ENCODE measurements around the gene KLHL6.
A peak's percentile ranks its signal among the peaks of the same experiment; 100 is the strongest.

The KLHL6 gene

GRCh38 chr3:183563536-183563874, 8.0 kb upstream of the KLHL6 start:
- DNase-seq (ENCODE audit: low spot score): no peak

DNA sequence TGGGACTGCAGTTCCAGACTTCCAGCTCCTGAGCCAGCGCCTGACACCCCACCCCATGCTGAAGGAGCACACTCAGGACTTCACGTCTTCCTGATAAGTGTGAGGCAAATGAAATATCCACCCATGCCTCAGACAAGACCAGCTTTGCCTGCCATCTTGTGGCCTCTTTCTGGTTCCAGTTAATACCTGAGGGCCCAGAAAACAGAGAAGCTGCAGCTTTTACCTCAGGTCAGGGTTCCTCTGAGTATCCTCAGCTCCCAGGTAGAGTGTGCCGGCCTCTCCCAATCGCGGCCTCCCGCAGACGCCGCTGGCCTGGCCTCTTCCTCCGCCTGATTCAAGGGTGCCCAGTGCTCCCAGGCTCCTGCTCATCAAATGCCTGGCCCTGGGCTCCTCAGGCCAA, 5.1 kb upstream of the KLHL6 start:
- peak; percentile 35 for DNase-seq (ENCODE audit: low spot score)

GRCh38 chr3:183558495-183558894, 3.0 kb upstream of the KLHL6 start:
- no peak for DNase-seq (ENCODE audit: low spot score)

DNA sequence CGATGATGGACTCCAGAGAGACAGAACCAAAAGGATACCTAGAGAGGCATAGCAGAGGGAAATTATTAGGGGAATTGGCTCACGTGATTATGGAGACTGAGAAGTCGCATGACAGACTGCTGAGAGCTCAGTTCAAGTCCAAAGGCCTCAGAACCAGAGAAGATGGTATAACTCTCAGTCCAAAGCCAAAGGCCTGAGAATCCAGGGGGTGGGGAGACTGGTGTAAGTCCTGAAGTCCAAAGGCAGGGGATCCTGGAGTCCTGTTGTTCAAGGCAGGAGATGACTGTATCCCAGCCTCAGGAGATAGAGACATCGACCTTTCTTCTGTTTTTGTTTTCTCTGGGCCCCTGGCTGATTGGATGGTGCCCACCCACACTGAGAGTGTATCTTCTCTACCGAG, 1.2 kb upstream of the KLHL6 start:
- no peak for DNase-seq (ENCODE audit: low spot score)

- DNase-seq (ENCODE audit: low spot score): no peak
Measured at GRCh38 chr3:183554377-183554776, 1.1 kb downstream of the KLHL6 start.

- DNase-seq (ENCODE audit: low spot score): no peak
Measured at GRCh38 chr3:183553334-183554026, 2.0 kb downstream of the KLHL6 start.

DNA sequence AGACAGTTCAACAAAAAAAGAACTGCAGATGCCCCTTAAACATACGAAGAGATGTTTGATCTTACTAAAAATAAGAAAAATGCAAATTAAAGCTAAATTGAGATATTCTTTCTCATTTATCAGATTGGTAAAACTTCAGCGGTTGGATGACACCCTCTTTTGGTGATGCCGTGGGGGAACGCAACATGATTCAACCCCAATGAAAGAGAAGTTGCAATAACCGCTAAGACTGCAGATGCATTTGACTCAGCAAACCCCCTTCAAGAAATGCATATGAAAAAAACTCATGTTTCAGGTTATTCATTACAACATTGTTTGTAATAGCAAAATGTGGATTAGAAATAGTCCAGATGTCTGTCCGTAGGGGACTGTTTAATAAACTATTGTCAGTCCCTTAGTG, 3.6 kb downstream of the KLHL6 start:
- DNase-seq (ENCODE audit: low spot score): no peak

DNA sequence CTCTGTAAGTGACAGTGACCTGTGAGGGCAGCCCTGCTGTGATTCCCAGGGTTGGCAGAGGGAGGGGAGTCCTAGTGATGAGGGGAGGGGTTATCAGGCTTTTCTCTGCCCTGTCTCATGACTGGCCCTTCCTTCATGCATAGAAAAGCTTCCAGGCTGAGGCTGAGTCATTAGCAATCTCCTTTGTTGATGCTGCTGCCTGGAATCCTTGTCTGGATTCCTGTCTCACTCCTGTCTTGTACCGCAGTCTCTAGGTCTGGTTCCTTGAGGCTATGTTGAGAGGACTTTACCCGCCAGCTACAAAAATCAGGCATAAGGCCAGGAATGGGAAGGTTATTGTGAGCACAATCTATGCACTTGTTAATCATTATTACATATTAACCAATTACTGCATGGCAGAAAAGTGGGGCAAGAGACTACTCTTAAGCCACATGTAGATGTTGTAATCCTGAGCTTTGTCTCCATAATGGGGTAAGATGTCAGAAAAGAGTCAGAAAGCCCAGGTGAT, 7.2 kb downstream of the KLHL6 start:
- peak; percentile 83 for DNase-seq (ENCODE audit: low spot score)

DNA sequence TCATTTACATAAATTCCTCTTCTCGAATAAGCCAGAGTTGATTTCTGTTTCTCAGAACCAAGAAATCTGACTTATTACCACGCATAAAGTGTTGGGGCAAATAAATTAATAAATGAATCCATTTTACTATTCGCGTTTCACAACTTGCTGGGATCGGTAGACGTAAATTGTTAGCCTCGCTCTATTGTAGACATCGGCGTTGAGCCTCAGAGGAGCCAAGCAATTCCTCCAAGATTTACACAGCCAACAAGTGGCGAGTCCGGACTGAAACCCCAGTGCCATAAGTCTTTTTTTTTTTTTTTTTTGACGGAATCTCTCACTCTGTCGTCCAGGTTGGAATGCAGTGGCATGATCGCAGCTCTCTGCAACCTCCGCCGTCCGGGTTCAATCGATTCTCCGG, 8.9 kb downstream of the KLHL6 start:
- DNase-seq (ENCODE audit: low spot score): no peak

GRCh38 chr3:183545708-183546107, 9.8 kb downstream of the KLHL6 start:
- DNase-seq (ENCODE audit: low spot score): no peak

- DNase-seq (ENCODE audit: low spot score): no peak
Measured at GRCh38 chr3:183542355-183542754, 13.2 kb downstream of the KLHL6 start.

- no peak for DNase-seq (ENCODE audit: low spot score)
Measured at GRCh38 chr3:183541738-183542137, 13.8 kb downstream of the KLHL6 start.

GRCh38 chr3:183541235-183541655, 14.3 kb downstream of the KLHL6 start:
- DNase-seq (ENCODE audit: low spot score): no peak

- no peak for DNase-seq (ENCODE audit: low spot score)
Measured at GRCh38 chr3:183540501-183541234, 14.8 kb downstream of the KLHL6 start.

GRCh38 chr3:183539811-183540210, 15.7 kb downstream of the KLHL6 start:
- no peak for DNase-seq (ENCODE audit: low spot score)

DNA sequence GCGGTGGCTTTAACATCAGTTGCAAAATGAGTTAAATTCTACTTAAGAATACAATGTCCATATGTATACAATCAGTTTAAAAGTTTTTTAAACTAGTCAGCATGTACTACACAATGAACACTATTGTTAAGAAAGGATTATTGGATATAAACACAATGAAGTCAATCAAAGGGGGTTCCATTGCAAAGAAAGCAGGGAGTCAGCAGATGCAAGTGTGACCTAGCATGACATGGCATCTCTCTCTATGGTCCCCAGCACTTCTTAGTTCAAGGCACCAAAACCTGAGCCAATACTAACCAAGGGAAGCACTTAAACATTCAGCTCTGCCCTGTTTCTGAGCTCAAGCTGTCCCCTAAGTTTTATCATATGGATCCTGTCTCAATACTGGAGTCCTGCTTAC, 17.0 kb downstream of the KLHL6 start:
- DNase-seq (ENCODE audit: low spot score): no peak

DNA sequence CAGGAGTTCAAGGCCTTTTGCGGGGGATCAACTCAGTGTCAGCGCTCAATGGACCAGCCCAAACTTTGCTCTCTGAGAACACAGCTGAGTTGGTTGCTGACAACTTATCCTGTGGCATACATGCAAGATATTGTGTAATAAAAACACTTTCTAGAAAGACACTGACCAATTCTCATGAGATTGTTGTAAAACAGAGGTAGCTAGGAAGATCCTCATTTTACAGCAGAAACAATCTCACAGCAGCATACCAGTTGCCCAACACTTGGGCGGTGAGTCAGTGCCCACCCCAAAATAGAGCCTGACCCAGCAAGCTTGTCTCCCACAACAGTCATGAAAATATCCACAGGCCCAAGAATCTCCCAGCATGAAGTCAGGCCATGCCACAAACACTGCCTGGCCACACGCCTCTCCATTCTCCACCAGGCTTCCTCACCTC, 18.2 kb downstream of the KLHL6 start:
- DNase-seq (ENCODE audit: low spot score): no peak

DNA sequence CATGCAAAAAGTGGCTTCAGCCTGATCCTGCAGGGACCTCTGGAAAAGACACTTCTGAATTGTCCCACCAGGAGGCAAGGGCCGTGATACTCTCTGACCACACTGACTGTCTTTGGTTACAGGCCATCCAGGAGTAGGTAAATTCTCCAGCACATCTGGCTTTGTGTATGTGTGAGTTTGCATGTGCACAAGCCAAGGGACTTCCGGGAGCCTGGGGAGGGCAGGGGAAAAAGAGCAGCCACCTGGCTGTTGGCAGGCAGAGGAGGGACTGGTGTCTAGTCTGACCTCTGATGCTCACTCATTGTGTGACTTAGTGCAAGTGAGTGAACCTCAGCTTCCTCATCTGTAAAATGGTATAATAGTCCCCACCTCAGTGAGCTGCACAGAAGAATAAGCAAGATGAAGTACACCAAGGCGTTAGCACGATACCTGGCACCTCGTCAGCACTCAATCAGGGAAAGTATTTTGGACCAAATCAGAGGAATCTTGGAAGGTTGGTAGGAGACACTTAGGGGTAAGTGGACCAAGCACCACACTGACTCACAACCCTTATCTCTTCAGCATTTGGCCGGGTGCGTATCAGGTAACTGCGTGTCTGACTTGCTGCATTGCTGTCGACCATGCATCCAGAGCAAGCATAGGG, 19.1 kb downstream of the KLHL6 start:
- DNase-seq (ENCODE audit: low spot score): no peak

DNA sequence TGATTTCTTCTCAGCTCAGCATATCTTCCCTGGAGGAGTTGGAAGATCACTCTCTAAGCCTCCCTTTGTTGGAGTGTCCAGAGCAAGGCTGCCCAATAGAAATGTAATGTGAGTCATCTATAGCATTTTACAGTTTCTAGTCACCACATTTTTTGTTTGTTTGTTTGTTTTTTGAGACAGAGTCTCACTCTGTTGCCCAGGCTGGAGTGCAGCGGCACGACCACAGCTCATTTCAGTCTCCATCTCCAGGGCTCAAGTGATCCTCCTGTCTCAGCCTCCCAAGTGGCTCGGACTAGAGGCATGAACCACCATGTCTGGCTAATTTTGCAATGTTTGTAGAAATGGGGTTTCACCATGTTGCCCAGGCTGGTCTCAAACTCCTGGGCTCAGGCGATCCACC, 21.3 kb downstream of the KLHL6 start:
- DNase-seq (ENCODE audit: low spot score): no peak

- DNase-seq (ENCODE audit: low spot score): no peak
Measured at GRCh38 chr3:183533412-183534132, 21.9 kb downstream of the KLHL6 start.

DNA sequence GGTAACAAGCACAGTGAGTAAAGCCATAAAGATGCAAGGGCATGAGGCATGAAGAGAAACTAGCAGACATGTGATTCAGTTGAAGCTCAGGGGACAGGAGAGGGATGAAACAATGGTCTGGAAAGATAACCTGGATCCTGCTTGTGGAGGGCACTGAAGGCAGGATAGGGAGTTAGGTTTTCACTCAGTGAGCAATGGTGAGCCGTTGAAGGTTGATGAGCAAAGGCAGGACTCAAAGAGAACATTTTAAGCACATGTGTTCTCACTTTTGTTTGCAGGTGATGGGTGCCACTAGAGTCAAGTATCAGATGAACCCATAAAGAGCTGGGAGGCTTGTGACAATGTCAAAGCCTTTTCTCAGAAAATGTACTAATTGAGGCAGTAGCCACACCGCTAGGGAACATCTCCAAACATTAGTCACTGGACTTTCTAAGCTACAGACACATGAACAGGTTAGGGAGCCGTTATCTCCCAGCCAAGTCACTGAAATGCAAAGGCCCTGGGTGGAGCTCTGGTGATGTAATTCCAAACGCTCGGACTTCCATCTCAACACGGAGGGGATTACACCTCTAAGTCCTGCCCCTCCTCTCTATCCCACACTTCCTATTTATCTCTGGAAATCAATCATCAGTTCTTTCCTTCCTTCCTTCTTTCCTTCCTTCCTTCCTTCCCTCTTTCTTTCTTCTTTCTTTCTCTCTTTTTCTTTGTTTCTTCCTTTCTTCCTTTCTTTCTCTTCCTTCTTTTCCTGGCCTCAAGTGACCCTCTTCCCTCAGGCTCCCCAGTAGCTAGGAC, 22.7 kb downstream of the KLHL6 start:
- DNase-seq (ENCODE audit: low spot score): no peak

DNA sequence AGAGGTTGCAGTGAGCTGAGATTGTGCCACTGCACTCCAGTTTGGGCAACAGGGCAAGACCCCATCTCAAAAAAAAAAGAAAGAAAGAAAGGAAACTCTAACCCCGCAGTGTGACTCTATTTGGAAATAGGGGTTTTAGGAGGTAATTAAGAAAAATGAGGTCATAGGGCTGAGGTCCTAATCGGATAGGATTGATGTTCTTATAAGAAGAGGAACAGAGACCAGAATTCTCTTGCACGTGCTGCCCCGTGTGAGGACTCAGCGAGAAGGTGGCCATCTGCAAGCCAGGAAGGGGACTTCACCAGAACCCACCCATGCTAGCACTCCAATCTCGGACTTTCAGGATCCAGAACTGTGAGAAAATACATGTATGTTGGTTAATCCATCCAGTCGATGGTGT, 25.8 kb downstream of the KLHL6 start:
- no peak for DNase-seq (ENCODE audit: low spot score)

Measured in iPS-NIHi11 (cell line).